GM18870 (cell line): ENCODE results near the gene CDH5.
"Not testable (repeated sequence)": the region's sequence is repeated elsewhere in the genome, so short reads cannot be mapped to it uniquely, and the experiment has no call there.

Experiments
- ATAC-seq: cut with Tn5 transposase; IDR thresholded peaks from one replicate; pipeline ENCODE4 v1.9.1; 2021; ENCODE audit warnings: moderate library complexity; ENCODE audit not compliant: unreplicated experiment

The CDH5 gene

GRCh38 chr16:66435896-66436295, 69.4 kb downstream of the CDH5 start:
- no peak for ATAC-seq

- ATAC-seq, result no peak
Observed at GRCh38 chr16:66437391-66437945, 71.0 kb downstream of the CDH5 start.

GRCh38 chr16:66438536-66438935, 72.0 kb downstream of the CDH5 start:
- no peak for ATAC-seq

- ATAC-seq, result no peak
Observed at GRCh38 chr16:66439051-66439730, 72.7 kb downstream of the CDH5 start.

GRCh38 chr16:66440271-66440802, 73.8 kb downstream of the CDH5 start:
- no peak for ATAC-seq

GRCh38 chr16:66440970-66441369, 74.5 kb downstream of the CDH5 start:
- no peak for ATAC-seq

GRCh38 chr16:66441586-66442375, 75.3 kb downstream of the CDH5 start:
- ATAC-seq, result no peak

- no peak for ATAC-seq
Observed at GRCh38 chr16:66442502-66443268, 76.2 kb downstream of the CDH5 start.

- ATAC-seq, result no peak
Observed at GRCh38 chr16:66443269-66443652, 76.8 kb downstream of the CDH5 start.

- ATAC-seq, result no peak
Observed at GRCh38 chr16:66444049-66444481, 77.6 kb downstream of the CDH5 start.

GRCh38 chr16:66446737-66447136, 80.2 kb downstream of the CDH5 start:
- ATAC-seq, result no peak

GRCh38 chr16:66447491-66447890, 81.0 kb downstream of the CDH5 start:
- ATAC-seq, result no peak

GRCh38 chr16:66451548-66451947, 85.1 kb downstream of the CDH5 start:
- ATAC-seq, result no peak

GRCh38 chr16:66453230-66453629, 86.7 kb downstream of the CDH5 start:
- not testable (repeated sequence) for ATAC-seq
